Activated CD8-positive, alpha-beta memory T cell treated with anti-CD3 and anti-CD28 coated beads for 4 hours (primary cell): ENCODE measurements around the gene ITPRIPL2.

ENCODE experiments used
- DNase-seq, 2 donors: peaks; one replicate each; pipeline ENCODE4 v3.0.0-alpha.2; 2020; ENCODE audit warnings: low read depth in 2 of 2

The ITPRIPL2 gene

GRCh38 chr16:19113577-19114358 is at the start of gene ITPRIPL2:
TSS of gene ITPRIPL2 (plus strand) at chr16:19113964. CDS start at chr16:19114462, 498 bp downstream.
- no peak for DNase-seq

GRCh38 chr16:19066988-19067348 is 46.8 kb upstream of the ITPRIPL2 start:
- DNase-seq = no peak

- DNase-seq = peak; percentile 95 to 97
These were observed 46.2 kb upstream of the ITPRIPL2 start, which contains the start of gene COQ7 for GRCh38 chr16:19067349-19068236. TSS of gene COQ7 (plus strand) at chr16:19067614. CDS start at chr16:19067665, 51 bp downstream.

GRCh38 chr16:19068237-19068815 is 45.4 kb upstream of the ITPRIPL2 start:
- DNase-seq = no peak

- DNase-seq = peak in 1 of 2 donors; percentile 5
These were observed 41.7 kb upstream of the ITPRIPL2 start for GRCh38 chr16:19071811-19072777.

- no peak for DNase-seq
These were observed 40.4 kb upstream of the ITPRIPL2 start for GRCh38 chr16:19073344-19073743.

GRCh38 chr16:19073863-19074262 is 39.9 kb upstream of the ITPRIPL2 start:
- no peak for DNase-seq

- DNase-seq = no peak
These were observed 38.3 kb upstream of the ITPRIPL2 start for GRCh38 chr16:19075511-19075910.

- no peak for DNase-seq
These were observed 35.9 kb upstream of the ITPRIPL2 start for GRCh38 chr16:19077879-19078278.

- DNase-seq = no peak
These were observed 30.1 kb upstream of the ITPRIPL2 start for GRCh38 chr16:19083670-19084069.

- no peak for DNase-seq
These were observed 29.6 kb upstream of the ITPRIPL2 start for GRCh38 chr16:19084139-19084538.

GRCh38 chr16:19084879-19085278 is 28.9 kb upstream of the ITPRIPL2 start:
- no peak for DNase-seq

- no peak for DNase-seq
These were observed 28.0 kb upstream of the ITPRIPL2 start for GRCh38 chr16:19085679-19086200.

GRCh38 chr16:19086322-19087199 is 27.2 kb upstream of the ITPRIPL2 start:
- DNase-seq = peak; percentile 43 to 45

GRCh38 chr16:19088341-19088916 is 25.3 kb upstream of the ITPRIPL2 start:
- no peak for DNase-seq

- no peak for DNase-seq
These were observed 24.3 kb upstream of the ITPRIPL2 start for GRCh38 chr16:19089410-19089955.

GRCh38 chr16:19090916-19091315 is 22.8 kb upstream of the ITPRIPL2 start:
- DNase-seq = no peak

- no peak for DNase-seq
These were observed 20.9 kb upstream of the ITPRIPL2 start for GRCh38 chr16:19092653-19093410.
